ENCODE results near the gene CABP4. TPM values are rescaled to one million over a fixed set of nuclear protein-coding genes. Genes with fewer than 3 reads are reported as not detected.

The CABP4 gene
- polyA plus RNA-seq, 4 donors = 0.20 to 0.74 (median 0.41) TPM

DNA sequence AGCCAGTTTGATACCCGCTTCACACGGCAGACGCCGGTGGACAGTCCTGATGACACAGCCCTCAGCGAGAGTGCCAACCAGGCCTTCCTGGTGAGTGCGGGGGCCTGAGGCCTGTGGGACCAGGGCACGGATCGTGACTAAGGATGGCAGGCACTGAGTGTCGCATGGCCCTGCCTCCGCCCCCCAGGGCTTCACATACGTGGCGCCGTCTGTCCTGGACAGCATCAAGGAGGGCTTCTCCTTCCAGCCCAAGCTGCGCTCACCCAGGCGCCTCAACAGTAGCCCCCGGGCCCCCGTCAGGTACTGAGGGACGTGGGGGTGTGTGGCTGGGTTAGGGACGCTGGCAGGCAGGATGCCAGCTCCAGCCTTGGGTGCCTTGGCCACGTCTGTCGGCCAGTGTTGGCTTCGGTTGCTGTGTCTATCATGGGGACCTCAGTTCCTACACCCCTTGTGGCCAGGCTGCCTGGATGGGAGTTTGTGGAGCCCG is 20.7 kb upstream of the CABP4 start:
- no peak for DNase-seq (ENCODE audit: low read depth in 4 of 4, low spot score in 3 of 4)

GRCh38 chr11:67435031-67435726 is 20.0 kb upstream of the CABP4 start:
- DNase-seq (ENCODE audit: low read depth in 4 of 4, low spot score in 3 of 4) = no peak

DNA sequence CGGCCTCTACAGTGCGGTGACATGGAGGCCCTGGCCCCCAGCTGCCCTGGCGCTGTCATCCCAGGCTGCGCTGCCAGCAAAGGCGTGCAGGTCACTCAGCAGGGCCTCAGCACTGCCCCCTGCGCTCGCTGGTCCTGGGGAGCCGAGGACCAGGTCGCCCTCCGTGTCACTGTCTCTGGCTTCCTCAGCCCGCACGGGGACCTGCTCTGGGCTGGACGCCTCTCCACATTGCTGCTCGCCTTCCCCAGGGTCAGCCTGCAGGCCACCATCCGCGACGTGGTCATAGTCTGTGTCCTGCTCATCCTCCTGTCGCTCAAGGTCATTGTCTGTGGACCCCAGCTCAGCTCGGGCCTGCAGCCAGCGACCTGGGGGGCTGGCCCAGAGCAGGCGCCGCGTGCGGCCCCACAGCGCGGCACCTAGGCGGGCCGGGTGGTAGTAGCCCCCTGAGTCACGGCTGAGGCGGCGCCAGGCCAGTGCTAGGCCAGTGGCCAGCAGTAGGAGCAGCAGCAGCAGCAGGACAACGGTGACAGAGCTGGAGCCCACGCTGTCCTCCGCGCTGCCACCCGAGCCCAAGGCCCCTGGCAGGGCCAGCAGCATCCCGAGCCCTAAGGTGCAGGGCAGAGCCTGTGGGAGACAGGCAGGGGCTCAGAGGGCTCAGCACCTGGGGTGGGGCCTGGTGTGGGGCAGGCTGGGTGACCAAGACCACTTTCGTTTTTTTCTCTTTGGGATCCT is 19.3 kb upstream of the CABP4 start:
- no peak for DNase-seq (ENCODE audit: low read depth in 4 of 4, low spot score in 3 of 4)

DNA sequence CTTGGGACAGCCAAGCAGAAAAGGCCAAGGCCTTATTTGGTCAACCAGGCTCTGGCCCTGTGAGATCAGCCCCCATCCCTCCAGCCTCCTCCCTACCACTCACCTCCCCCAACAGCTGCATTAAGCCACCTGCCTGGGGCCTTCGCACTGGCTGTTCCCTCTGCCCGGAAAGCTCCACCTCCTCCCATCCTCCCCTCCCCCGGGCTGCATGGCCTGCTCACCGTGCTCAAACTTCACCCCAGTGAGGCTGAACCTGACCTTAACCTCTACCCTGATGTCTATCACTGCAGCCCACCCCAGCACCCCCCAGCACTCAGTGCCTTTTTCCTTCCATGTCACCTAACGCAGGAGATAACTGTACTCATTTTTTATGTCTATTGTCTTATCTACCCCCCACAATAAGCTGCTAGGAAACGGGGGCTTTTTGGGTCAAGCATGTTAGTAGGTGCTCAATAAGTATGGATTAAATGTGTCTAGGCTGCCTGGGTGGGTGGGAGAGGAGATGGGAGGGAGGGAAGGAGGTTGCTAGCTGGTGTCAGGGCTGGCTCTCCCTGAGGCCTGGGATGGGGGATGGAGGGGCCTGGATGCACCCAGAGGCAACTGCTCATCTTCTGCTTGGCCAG is 18.6 kb upstream of the CABP4 start:
- no peak for DNase-seq (ENCODE audit: low read depth in 4 of 4, low spot score in 3 of 4)

- no peak for DNase-seq (ENCODE audit: low read depth in 4 of 4, low spot score in 3 of 4)
Measured at GRCh38 chr11:67437082-67437808, 17.9 kb upstream of the CABP4 start, which contains the start of gene PTPRCAP. Gene PTPRCAP (minus strand): TSS chr11:67437682. CDS start chr11:67437619, 63 bp downstream.

DNA sequence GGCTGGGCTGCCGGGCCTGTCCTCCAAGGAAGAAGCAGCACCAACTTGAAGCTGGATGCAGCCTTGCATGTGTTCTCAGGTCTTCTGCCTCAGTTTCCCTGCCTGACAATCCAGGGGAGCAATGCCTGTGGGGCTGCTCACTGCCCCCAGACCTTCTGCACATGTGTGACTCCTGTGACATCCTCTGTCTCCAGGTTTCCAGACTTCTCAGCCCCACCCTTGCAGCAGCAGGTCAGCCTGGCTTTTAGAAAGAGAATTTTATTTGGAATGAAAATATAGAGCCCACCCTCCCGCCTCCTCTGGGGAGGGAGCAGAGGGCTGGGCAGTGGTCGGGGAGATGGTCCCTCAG is 17.4 kb upstream of the CABP4 start:
- no peak for DNase-seq (ENCODE audit: low read depth in 4 of 4, low spot score in 3 of 4)

- DNase-seq (ENCODE audit: low read depth in 4 of 4, low spot score in 3 of 4) = no peak
Measured at GRCh38 chr11:67438158-67438902, 16.8 kb upstream of the CABP4 start.

GRCh38 chr11:67439321-67440228 is 15.6 kb upstream of the CABP4 start:
- DNase-seq (ENCODE audit: low read depth in 4 of 4, low spot score in 3 of 4) = no peak

- DNase-seq (ENCODE audit: low read depth in 4 of 4, low spot score in 3 of 4) = no peak
Measured at GRCh38 chr11:67440229-67441097, 14.7 kb upstream of the CABP4 start.

- no peak for DNase-seq (ENCODE audit: low read depth in 4 of 4, low spot score in 3 of 4)
Measured at GRCh38 chr11:67441098-67441563, 14.0 kb upstream of the CABP4 start.

DNA sequence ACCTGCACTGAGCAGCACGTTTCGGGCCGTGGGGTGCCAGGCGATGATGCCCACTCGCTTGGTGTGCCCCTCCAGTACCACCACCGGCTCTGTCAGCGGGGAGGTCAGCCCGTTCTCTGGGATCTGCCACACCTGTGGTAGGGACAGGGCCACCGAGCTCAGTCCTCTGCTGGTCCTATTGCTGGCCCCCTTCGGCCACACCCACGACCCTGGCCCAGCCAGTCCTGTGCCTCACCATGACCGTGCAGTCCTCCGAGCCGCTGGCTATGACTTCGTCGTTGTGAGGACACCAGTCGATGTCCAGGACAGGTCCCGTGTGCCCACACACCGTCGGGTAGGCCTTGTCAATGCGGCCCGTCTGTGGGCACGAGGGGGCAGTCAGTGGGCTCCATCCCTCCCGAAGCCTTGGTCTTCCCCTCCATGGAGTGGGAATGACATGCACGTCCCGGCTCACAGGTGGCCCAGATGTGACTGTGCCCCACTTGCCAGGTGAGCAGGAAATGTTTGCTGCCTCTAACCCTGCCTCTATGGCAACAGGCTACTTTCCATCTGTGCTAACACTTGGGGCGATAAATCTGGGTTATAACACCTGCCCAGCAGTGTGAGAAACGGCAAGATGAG is 13.3 kb upstream of the CABP4 start:
- no peak for DNase-seq (ENCODE audit: low read depth in 4 of 4, low spot score in 3 of 4)

GRCh38 chr11:67442504-67443404 is 12.4 kb upstream of the CABP4 start:
- no peak for DNase-seq (ENCODE audit: low read depth in 4 of 4, low spot score in 3 of 4)

DNA sequence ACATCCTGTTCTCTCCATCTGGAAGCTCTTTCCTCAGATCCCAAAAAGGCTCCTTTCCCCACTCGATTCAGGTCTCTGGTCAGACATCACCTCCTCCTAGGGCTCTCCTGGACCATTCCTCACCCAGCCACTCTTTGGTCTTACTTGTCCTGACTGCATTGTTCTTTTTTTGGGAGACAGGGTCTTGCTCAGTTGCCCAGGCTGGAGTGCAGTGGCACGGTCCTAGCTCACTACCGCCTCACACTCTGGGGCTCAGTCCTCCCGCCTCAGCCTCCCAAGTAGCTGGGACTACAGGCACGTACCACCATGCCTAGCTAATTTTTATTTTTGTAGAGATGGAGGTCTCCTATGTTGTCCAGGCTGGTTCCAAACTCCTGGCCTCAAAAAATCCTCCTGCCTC is 9.6 kb upstream of the CABP4 start:
- DNase-seq (ENCODE audit: low read depth in 4 of 4, low spot score in 3 of 4) = no peak

GRCh38 chr11:67448220-67448609 is 6.9 kb upstream of the CABP4 start:
- no peak for DNase-seq (ENCODE audit: low read depth in 4 of 4, low spot score in 3 of 4)

DNA sequence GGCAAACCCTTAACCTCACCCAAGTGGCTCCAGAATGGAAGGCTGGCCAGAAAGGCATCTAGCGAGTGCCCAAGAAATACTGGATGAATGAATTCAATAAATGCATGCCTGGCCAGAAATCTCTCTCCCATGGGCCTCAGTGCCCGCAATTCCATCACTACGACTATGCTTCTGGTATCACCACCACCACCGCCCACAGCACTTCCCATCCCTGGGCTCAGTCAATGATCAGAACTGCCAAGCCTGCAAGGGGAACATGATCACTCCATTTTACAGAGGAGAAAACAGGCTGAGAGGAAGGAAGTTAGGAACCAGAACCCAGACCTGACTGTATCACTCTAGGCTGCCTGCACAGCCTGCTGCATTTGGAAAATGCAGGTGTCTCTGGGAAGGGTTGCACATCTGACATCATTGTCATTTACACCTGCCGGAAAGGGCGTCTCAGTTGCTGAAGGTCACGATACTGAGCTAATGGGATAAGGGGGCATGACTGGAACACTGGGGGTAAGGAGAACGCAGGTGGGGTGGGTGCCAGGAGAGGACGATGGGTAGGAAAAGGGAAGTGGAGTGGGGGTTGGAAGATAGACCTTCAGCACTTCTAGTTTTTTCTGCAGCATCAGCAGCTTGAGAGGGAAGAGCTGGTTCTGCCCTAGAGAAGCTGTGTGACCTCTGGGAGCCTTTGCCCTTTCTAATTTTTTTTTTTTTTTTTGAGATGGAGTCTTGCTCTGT is 5.9 kb upstream of the CABP4 start:
- DNase-seq (ENCODE audit: low read depth in 4 of 4, low spot score in 3 of 4) = no peak
